ENCODE measurements around the gene RUVBL2.

RUVBL2 gene

GRCh38 chr19:48950830-48951519, 42.7 kb upstream of the RUVBL2 start:
- TF ChIP-seq CTCF (IDR thresholded peaks at IDR 0.05; ENCODE audit: insufficient read depth, missing control alignments): no peak
- no peak for FAIRE-seq
- no peak for DNase-seq (ENCODE audit: insufficient read length, low spot score)

- TF ChIP-seq CTCF (IDR thresholded peaks at IDR 0.05; ENCODE audit: insufficient read depth, missing control alignments): no peak
- no peak for DNase-seq (ENCODE audit: insufficient read length, low spot score)
- no peak for FAIRE-seq
Measured at GRCh38 chr19:48953141-48953540, 40.5 kb upstream of the RUVBL2 start.

GRCh38 chr19:48953990-48954594, 39.6 kb upstream of the RUVBL2 start:
- no peak for TF ChIP-seq CTCF (IDR thresholded peaks at IDR 0.05; ENCODE audit: insufficient read depth, missing control alignments)
- no peak for DNase-seq (ENCODE audit: insufficient read length, low spot score)
- FAIRE-seq: no peak

- TF ChIP-seq CTCF (IDR thresholded peaks at IDR 0.05; ENCODE audit: insufficient read depth, missing control alignments): peak; percentile 6
- FAIRE-seq: no peak
Measured at GRCh38 chr19:48954595-48955307, 38.9 kb upstream of the RUVBL2 start, which contains the start of gene BAX. Gene BAX (plus strand): TSS chr19:48954875. CDS start chr19:48954929, 54 bp downstream.

GRCh38 chr19:48955308-48955958, 38.3 kb upstream of the RUVBL2 start:
- DNase-seq (ENCODE audit: insufficient read length, low spot score): no peak
- no peak for FAIRE-seq
- TF ChIP-seq CTCF (IDR thresholded peaks at IDR 0.05; ENCODE audit: insufficient read depth, missing control alignments): no peak

More at GRCh38 chr19:48954595-48955307, 38.9 kb upstream of the RUVBL2 start, which contains the start of gene BAX:
- peak; percentile 96 for DNase-seq (ENCODE audit: insufficient read length, low spot score)

GRCh38 chr19:48958006-48958405, 35.7 kb upstream of the RUVBL2 start:
- no peak for TF ChIP-seq CTCF (IDR thresholded peaks at IDR 0.05; ENCODE audit: insufficient read depth, missing control alignments)
- DNase-seq (ENCODE audit: insufficient read length, low spot score) (no peak), FAIRE-seq (no peak)

Data from D721Med (cell line).